SH-SY5Y (cell line): ENCODE results near the gene MTA1.

Experiments used
- GATA2 ChIP-seq: IDR thresholded peaks from 2 replicates; pipeline ENCODE4 v1.6.1; 2011; ENCODE audit warnings: mild to moderate bottlenecking, low read depth, low read length
- GATA3 ChIP-seq: IDR thresholded peaks from 2 replicates; pipeline ENCODE4 v1.6.1; 2011; ENCODE audit warnings: low read depth, mild to moderate bottlenecking, low read length, moderate library complexity

GRCh38 chr14:105476097-105476830, 56.6 kb downstream of the MTA1 start:
- no peak; the same call in 1 of the 2 replicates for TF ChIP-seq GATA2
- TF ChIP-seq GATA3: no peak
